ENCODE measurements around the gene TSPO. TPM values are rescaled to one million over a fixed set of nuclear protein-coding genes. Genes with fewer than 3 reads are reported as not detected.

TSPO gene
- polyA plus RNA-seq, 1 experiment = 313 TPM

GRCh38 chr22:43170131-43170480 is 18.7 kb downstream of the TSPO start:
- Histone ChIP-seq H3K27me3 (ENCODE audit: control insufficient read depth, insufficient read depth, low read length) (no peaks in the 10 kb centered on the region), H3K4me3 (ENCODE audit: low read depth, low read length) (no peak overlapping the region), H3K36me3 (ENCODE audit: control insufficient read depth, insufficient read depth, low read length) (peaks cover 32% of the 10 kb centered on the region)
- POLR2A ChIA-PET = no interaction called here
- CTCF ChIA-PET = interaction anchor here (1.5 kb wide), 1 partner anchor 31 kb away, joined by 3 read pairs; no protein-coding TSS in a partner anchor
- DNase-seq (ENCODE audit: low read depth) = no peak
- TF ChIP-seq CTCF (IDR thresholded peaks at IDR 0.05; ENCODE audit: insufficient read depth, low read depth, low read length) = no peak

GRCh38 chr22:43171019-43171491 is 19.7 kb downstream of the TSPO start:
- ChIA-PET CTCF (interaction anchor here (1.5 kb wide), 1 partner anchor 32 kb away, joined by 3 read pairs; no protein-coding TSS in a partner anchor), POLR2A (no interaction called here)
- Histone ChIP-seq H3K4me3 (ENCODE audit: low read depth, low read length) (no peak overlapping the region), H3K27me3 (ENCODE audit: control insufficient read depth, insufficient read depth, low read length) (no peaks in the 10 kb centered on the region), H3K36me3 (ENCODE audit: control insufficient read depth, insufficient read depth, low read length) (peaks cover 30% of the 10 kb centered on the region)
- TF ChIP-seq CTCF (IDR thresholded peaks at IDR 0.05; ENCODE audit: insufficient read depth, low read depth, low read length) = no peak
- no peak for DNase-seq (ENCODE audit: low read depth)

- no peak for TF ChIP-seq CTCF (IDR thresholded peaks at IDR 0.05; ENCODE audit: insufficient read depth, low read depth, low read length)
- H3K27me3 ChIP-seq (ENCODE audit: control insufficient read depth, insufficient read depth, low read length) = no peaks in the 10 kb centered on the region
- no peak for DNase-seq (ENCODE audit: low read depth)
- POLR2A ChIA-PET = no interaction called here
- H3K4me3 ChIP-seq (ENCODE audit: low read depth, low read length) = no peak overlapping the region
- CTCF ChIA-PET = no interaction called here
- peaks cover 30% of the 10 kb centered on the region for H3K36me3 ChIP-seq (ENCODE audit: control insufficient read depth, insufficient read depth, low read length)
These were observed 20.2 kb downstream of the TSPO start for GRCh38 chr22:43171607-43172006.

GRCh38 chr22:43172191-43172590 is 20.8 kb downstream of the TSPO start:
- DNase-seq (ENCODE audit: low read depth) = no peak
- Histone ChIP-seq H3K27me3 (ENCODE audit: control insufficient read depth, insufficient read depth, low read length) (no peaks in the 10 kb centered on the region), H3K4me3 (ENCODE audit: low read depth, low read length) (no peak overlapping the region), H3K36me3 (ENCODE audit: control insufficient read depth, insufficient read depth, low read length) (peaks cover 29% of the 10 kb centered on the region)
- no peak for TF ChIP-seq CTCF (IDR thresholded peaks at IDR 0.05; ENCODE audit: insufficient read depth, low read depth, low read length)
- CTCF ChIA-PET = no interaction called here
- POLR2A ChIA-PET = no interaction called here

GRCh38 chr22:43173566-43173965 is 22.2 kb downstream of the TSPO start:
- peaks cover 24% of the 10 kb centered on the region for H3K36me3 ChIP-seq (ENCODE audit: control insufficient read depth, insufficient read depth, low read length)
- DNase-seq (ENCODE audit: low read depth) = no peak
- no peak overlapping the region for H3K4me3 ChIP-seq (ENCODE audit: low read depth, low read length)
- POLR2A ChIA-PET = no interaction called here
- CTCF ChIA-PET = interaction anchor here (1.1 kb wide), 1 partner anchor 9 kb away, joined by 3 read pairs; no protein-coding TSS in a partner anchor
- no peaks in the 10 kb centered on the region for H3K27me3 ChIP-seq (ENCODE audit: control insufficient read depth, insufficient read depth, low read length)
- no peak for TF ChIP-seq CTCF (IDR thresholded peaks at IDR 0.05; ENCODE audit: insufficient read depth, low read depth, low read length)

All from BJ (cell line).